ENCODE measurements around the gene RALGPS1. TPM values are rescaled to one million over a fixed set of nuclear protein-coding genes. Genes with fewer than 3 reads are reported as not detected.

Gene RALGPS1
- total RNA-seq, 1 donor = 2.9 TPM

GRCh38 chr9:127104581-127105311 lies 190.2 kb downstream of the RALGPS1 start:
- no peak for DNase-seq (ENCODE audit: low read depth)
- no peak for TF ChIP-seq CTCF (IDR thresholded peaks at IDR 0.05; ENCODE audit: insufficient read depth, low read length)
- no peak overlapping the region for H3K4me3 ChIP-seq (ENCODE audit: low read depth, low read length)

- H3K4me3 ChIP-seq (ENCODE audit: low read depth, low read length) = no peak overlapping the region
- DNase-seq (ENCODE audit: low read depth) = no peak
- no peak for TF ChIP-seq CTCF (IDR thresholded peaks at IDR 0.05; ENCODE audit: insufficient read depth, low read length)
Measured at GRCh38 chr9:127105805-127106465, 191.4 kb downstream of the RALGPS1 start.

DNA sequence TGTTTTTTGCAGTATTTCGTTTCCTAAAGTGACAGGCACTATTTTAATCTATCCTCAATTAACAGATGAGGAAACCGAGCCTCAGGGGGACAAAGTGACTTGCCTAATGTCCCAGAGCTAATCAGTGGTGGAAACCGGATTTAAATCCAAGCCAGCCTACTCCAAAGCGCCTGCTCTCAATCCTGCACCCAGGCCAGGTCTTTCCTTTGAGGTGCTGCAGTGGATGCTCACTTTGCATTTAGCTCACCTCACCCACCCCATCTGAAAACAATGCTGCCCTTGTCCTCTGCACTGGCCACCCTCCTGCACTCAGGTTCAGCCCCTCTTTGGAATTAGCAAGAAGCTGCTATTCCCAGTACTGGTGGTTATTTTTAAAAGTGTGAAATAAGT lies 191.9 kb downstream of the RALGPS1 start:
- no peak for TF ChIP-seq CTCF (IDR thresholded peaks at IDR 0.05; ENCODE audit: insufficient read depth, low read length)
- no peak for DNase-seq (ENCODE audit: low read depth)
- no peak overlapping the region for H3K4me3 ChIP-seq (ENCODE audit: low read depth, low read length)

GRCh38 chr9:127107171-127107928 lies 192.8 kb downstream of the RALGPS1 start:
- H3K4me3 ChIP-seq (ENCODE audit: low read depth, low read length) = no peak overlapping the region
- no peak for DNase-seq (ENCODE audit: low read depth)
- TF ChIP-seq CTCF (IDR thresholded peaks at IDR 0.05; ENCODE audit: insufficient read depth, low read length) = no peak

- no peak overlapping the region for H3K4me3 ChIP-seq (ENCODE audit: low read depth, low read length)
- TF ChIP-seq CTCF (IDR thresholded peaks at IDR 0.05; ENCODE audit: insufficient read depth, low read length) = no peak
- DNase-seq (ENCODE audit: low read depth) = no peak
Measured at GRCh38 chr9:127107929-127108876, 193.6 kb downstream of the RALGPS1 start.

DNA sequence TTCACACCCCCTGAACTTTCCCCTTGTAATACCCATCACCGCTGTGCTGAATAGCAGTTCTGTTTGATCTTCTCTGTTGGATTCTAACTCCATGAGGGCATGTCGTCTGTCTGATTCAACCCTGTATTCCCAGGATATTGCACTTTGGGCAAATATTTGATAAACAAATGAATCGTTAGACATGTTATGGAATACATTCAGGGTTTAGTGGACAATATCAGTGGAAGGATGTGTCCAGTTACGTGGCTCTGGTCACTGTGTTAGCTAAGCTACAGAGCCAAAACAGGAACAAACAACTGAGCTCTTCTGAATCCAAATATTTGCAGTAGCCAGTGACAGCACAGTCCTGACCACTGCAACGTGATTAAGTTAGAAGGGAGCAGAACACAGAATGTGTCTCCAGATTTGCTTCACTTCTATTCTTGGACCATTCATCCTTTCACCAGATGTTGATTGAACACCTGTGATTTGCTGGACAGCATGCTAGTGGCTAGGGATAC lies 194.7 kb downstream of the RALGPS1 start:
- H3K4me3 ChIP-seq (ENCODE audit: low read depth, low read length) = no peak overlapping the region
- no peak for TF ChIP-seq CTCF (IDR thresholded peaks at IDR 0.05; ENCODE audit: insufficient read depth, low read length)
- DNase-seq (ENCODE audit: low read depth) = no peak

All from fibroblast of the aortic adventitia (primary cell).